HepG2 (cell line): ENCODE data around the gene CNKSR3. TPM values are rescaled to one million over a fixed set of nuclear protein-coding genes. Genes with fewer than 3 reads are reported as not detected.

Experiments used
- E2F2 ChIP-seq: sonication (generic); formaldehyde crosslinking; IDR thresholded peaks from 2 replicates; pipeline ENCODE4 v1.4.0; 2020; ENCODE audit warnings: missing genetic modification reagents, borderline replicate concordance
- ELF3 ChIP-seq: IDR thresholded peaks from 2 replicates; pipeline ENCODE4 v1.6.1; 2016; ENCODE audit warnings: missing genetic modification reagents, missing compliant biosample characterization
- FOXA3 ChIP-seq: IDR thresholded peaks from 2 replicates; pipeline ENCODE4 v1.6.1; 2016; ENCODE audit warnings: missing genetic modification reagents, missing compliant biosample characterization
- GZF1 ChIP-seq: sonication (generic); formaldehyde crosslinking; IDR thresholded peaks from 2 replicates; pipeline ENCODE4 v1.5.1; 2020; ENCODE audit warnings: mild to moderate bottlenecking, missing genetic modification reagents
- IRX3 ChIP-seq: sonication (generic); formaldehyde crosslinking; IDR thresholded peaks from 2 replicates; pipeline ENCODE4 v1.8.1; 2023; ENCODE audit warnings: mild to moderate bottlenecking, low read depth, missing genetic modification reagents, borderline replicate concordance
- KLF13 ChIP-seq: sonication (generic); formaldehyde crosslinking; IDR thresholded peaks from 2 replicates; pipeline ENCODE4 v1.4.0; 2020; ENCODE audit warnings: mild to moderate bottlenecking, missing genetic modification reagents
- MIXL1 ChIP-seq: IDR thresholded peaks from 2 replicates; pipeline ENCODE4 v1.6.1; 2016
- MLXIP ChIP-seq: sonication (generic); formaldehyde crosslinking; IDR thresholded peaks from 2 replicates; pipeline ENCODE4 v1.9.0; 2021; ENCODE audit warnings: missing genetic modification reagents, borderline replicate concordance
- PAWR ChIP-seq: sonication (generic); formaldehyde crosslinking; IDR thresholded peaks from 2 replicates; pipeline ENCODE4 v1.4.0; 2020; ENCODE audit warnings: missing genetic modification reagents, mild to moderate bottlenecking, borderline replicate concordance
- PHF20 ChIP-seq: sonication (generic); formaldehyde crosslinking; IDR thresholded peaks from 2 replicates; pipeline ENCODE4 v1.5.0; 2020; ENCODE audit warnings: mild to moderate bottlenecking, missing genetic modification reagents
- POLR2AphosphoS2 ChIP-seq: IDR thresholded peaks from 2 replicates; pipeline ENCODE4 v1.6.1; 2011; ENCODE audit warnings: low read depth, low read length, improper control_type of control experiment
- SMC3 ChIP-seq: IDR thresholded peaks from 2 replicates; pipeline ENCODE4 v1.6.1; 2011; ENCODE audit warnings: low read length, improper control_type of control experiment
- SP1 ChIP-seq, 2 experiments: fragments of 450-650 bp in 1 of 2; sonication (generic) in 1 of 2; formaldehyde crosslinking in 1 of 2; IDR thresholded peaks; 2 replicates each; pipeline versions ENCODE4 v1.4.0 to v1.6.1; 2016 to 2020; ENCODE audit warnings: missing genetic modification reagents in 1 of 2
- SRY ChIP-seq: sonication (generic); formaldehyde crosslinking; IDR thresholded peaks from 2 replicates; pipeline ENCODE4 v1.8.0; 2022; ENCODE audit warnings: mild to moderate bottlenecking, missing genetic modification reagents
- STAG1 ChIP-seq: sonication (generic); formaldehyde crosslinking; IDR thresholded peaks from 2 replicates; pipeline ENCODE4 v1.4.0; 2020; ENCODE audit warnings: missing genetic modification reagents
- SYNCRIP ChIP-seq: fragments of 200-400 bp; formaldehyde crosslinking; IDR thresholded peaks from 2 replicates; pipeline ENCODE4 v1.6.1; 2018; ENCODE audit warnings: mild to moderate bottlenecking, low read depth, low read length; ENCODE audit not compliant: insufficient read depth
- TCF7 ChIP-seq: sonication (generic); IDR thresholded peaks from 2 replicates; pipeline ENCODE4 v1.6.1; 2016; ENCODE audit warnings: antibody characterized with exemption, low read depth
- TRIM24 ChIP-seq: sonication (generic); formaldehyde crosslinking; IDR thresholded peaks from 2 replicates; pipeline ENCODE4 v1.8.0; 2022; ENCODE audit warnings: mild to moderate bottlenecking, missing genetic modification reagents
- ZKSCAN5 ChIP-seq: sonication (generic); formaldehyde crosslinking; IDR thresholded peaks from 2 replicates; pipeline ENCODE4 v1.5.1; 2020; ENCODE audit warnings: mild to moderate bottlenecking, missing genetic modification reagents
- ZNF205 ChIP-seq: IDR thresholded peaks from 2 replicates; pipeline ENCODE4 v1.6.1; 2018; ENCODE audit warnings: missing biosample characterization, missing genetic modification reagents
- ZNF33B ChIP-seq: sonication (generic); formaldehyde crosslinking; IDR thresholded peaks from 2 replicates; pipeline ENCODE4 v1.5.1; 2020; ENCODE audit warnings: mild to moderate bottlenecking, missing genetic modification reagents
- ZNF512 ChIP-seq: sonication (generic); formaldehyde crosslinking; IDR thresholded peaks from 2 replicates; pipeline ENCODE4 v1.4.0; 2020; ENCODE audit warnings: mild to moderate bottlenecking, missing genetic modification reagents
- polyA plus RNA-seq, 8 experiments: library from polyadenylated mRNA; depleted of rRNA in 3 of 8; stranded (reverse) in 7 of 8; unstranded in 1 of 8; fragments of >200 nt; fragmentation: Illumina TruSeq in 4 of 8; extraction: Trizol in 4 of 8; gene quantifications; 2 replicates each; pipeline versions ENCODE4 v1.2.1 to v1.2.3, GENCODE V29; 2011 to 2016; ENCODE audit warnings: low read depth in 4 of 8, missing spikeins in 1 of 8, mixed read lengths in 1 of 8; ENCODE audit not compliant: insufficient read depth in 1 of 8
- total RNA-seq, 5 experiments: library from RNA; depleted of rRNA; stranded (reverse); fragments of >200 nt; fragmentation: Illumina TruSeq; extraction: Trizol; gene quantifications; 2 replicates each; pipeline ENCODE4 v1.2.3, GENCODE V29; 2016; ENCODE audit warnings: low read depth in 1 of 5
- TF ChIP-seq, protein P1 (sequence below): conservative IDR thresholded peaks from 2 replicates; pipeline ENCODE4 v1.6.1; 2018; ENCODE audit warnings: missing genetic modification reagents

Gene CNKSR3
- total and polyA plus RNA-seq, 2 of the 13 experiments (the other 11 are each of a cell fraction or from before 2014, with no cell fraction given) = 9.2 to 38.6 TPM

- TF ChIP-seq KLF13 (CRISPR knock-in tag) = no peak
- no peak for TF ChIP-seq POLR2AphosphoS2
- TF ChIP-seq SMC3 = peak; percentile 81
- TF ChIP-seq SP1 (IDR thresholded peaks at IDR 0.05) = no peak
- TF ChIP-seq SP1 (CRISPR knock-in tag; IDR thresholded peaks at IDR 0.05) = no peak
- TF ChIP-seq, protein P1, sequence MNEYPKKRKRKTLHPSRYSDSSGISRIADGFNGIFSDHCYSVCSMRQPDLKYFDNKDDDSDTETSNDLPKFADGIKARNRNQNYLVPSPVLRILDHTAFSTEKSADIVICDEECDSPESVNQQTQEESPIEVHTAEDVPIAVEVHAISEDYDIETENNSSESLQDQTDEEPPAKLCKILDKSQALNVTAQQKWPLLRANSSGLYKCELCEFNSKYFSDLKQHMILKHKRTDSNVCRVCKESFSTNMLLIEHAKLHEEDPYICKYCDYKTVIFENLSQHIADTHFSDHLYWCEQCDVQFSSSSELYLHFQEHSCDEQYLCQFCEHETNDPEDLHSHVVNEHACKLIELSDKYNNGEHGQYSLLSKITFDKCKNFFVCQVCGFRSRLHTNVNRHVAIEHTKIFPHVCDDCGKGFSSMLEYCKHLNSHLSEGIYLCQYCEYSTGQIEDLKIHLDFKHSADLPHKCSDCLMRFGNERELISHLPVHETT (CRISPR knock-in tag) = no peak
- TF ChIP-seq ZNF512 (CRISPR knock-in tag) = no peak
- TF ChIP-seq PAWR (CRISPR knock-in tag) = no peak
- TF ChIP-seq SYNCRIP = no peak
- peak; percentile 64 for TF ChIP-seq STAG1 (CRISPR knock-in tag)
- TF ChIP-seq ZKSCAN5 (CRISPR knock-in tag) = no peak
- no peak for TF ChIP-seq MLXIP (CRISPR knock-in tag)
- TF ChIP-seq TRIM24 (CRISPR knock-in tag) = no peak
- no peak for TF ChIP-seq GZF1
- no peak for TF ChIP-seq PHF20 (CRISPR knock-in tag)
- no peak for TF ChIP-seq SRY (CRISPR knock-in tag)
- no peak for TF ChIP-seq E2F2 (CRISPR knock-in tag)
- peak; percentile 30; the same call in 1 of the 2 replicates for TF ChIP-seq FOXA3 (CRISPR knock-in tag)
- TF ChIP-seq IRX3 (CRISPR knock-in tag) = no peak
- TF ChIP-seq ZNF205 (CRISPR knock-in tag) = 0 out of 2 replicates have a peak, but pooled peaks have one; percentile 27
- TF ChIP-seq TCF7 = peak; percentile 52
- peak; percentile 52; the same call in 1 of the 2 replicates for TF ChIP-seq MIXL1 (CRISPR knock-in tag)
- 0 out of 2 replicates have a peak, but pooled peaks have one; percentile 26 for TF ChIP-seq ELF3 (CRISPR knock-in tag)
- no peak for TF ChIP-seq ZNF33B (CRISPR knock-in tag)
These were observed 9.5 kb downstream of the CNKSR3 start (continued) for GRCh38 chr6:154500769-154501577.
